ENCODE results near the gene ATP6V0C. TPM values are rescaled to one million over a fixed set of nuclear protein-coding genes. Genes with fewer than 3 reads are reported as not detected.
A peak's percentile ranks its signal among the peaks of the same experiment; 100 is the strongest.

ATP6V0C gene
- total and polyA plus RNA-seq, 2 of the 13 experiments (the other 11 are each of a cell fraction or from before 2014, with no cell fraction given): 10.4 to 20.1 TPM

DNA sequence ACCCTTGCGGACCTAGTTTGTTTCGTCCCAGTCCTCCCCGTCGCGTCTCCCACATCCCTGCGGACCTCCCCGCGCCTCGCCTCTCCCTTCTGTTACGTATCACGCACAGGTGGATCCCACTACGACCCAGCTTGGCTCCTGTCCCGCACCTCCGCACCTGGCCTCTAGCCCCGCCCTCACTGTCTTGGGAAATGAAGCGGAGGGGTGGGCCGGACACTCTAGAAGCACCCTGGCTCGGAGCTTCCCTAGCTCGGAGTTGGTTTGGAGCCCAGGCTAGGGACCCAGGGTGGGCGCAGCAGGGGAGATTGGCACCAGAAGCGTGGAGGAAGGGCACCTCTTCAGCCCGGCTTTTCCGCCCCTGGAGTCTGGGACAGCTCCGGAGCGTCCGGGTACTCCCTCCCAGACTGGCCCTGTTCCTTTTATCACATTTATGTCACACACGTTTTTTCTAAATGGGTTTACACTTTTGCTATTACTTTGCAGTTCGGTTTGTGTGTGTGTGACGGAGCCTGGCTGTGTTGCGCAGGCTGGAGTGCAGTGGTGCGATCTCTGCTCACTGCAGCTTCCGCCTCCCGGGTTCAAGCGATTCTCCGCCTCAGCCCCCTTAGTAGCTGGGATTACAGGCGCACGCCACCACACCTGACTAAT is 18.9 kb downstream of the ATP6V0C start (continued):
- TF ChIP-seq, protein P1, sequence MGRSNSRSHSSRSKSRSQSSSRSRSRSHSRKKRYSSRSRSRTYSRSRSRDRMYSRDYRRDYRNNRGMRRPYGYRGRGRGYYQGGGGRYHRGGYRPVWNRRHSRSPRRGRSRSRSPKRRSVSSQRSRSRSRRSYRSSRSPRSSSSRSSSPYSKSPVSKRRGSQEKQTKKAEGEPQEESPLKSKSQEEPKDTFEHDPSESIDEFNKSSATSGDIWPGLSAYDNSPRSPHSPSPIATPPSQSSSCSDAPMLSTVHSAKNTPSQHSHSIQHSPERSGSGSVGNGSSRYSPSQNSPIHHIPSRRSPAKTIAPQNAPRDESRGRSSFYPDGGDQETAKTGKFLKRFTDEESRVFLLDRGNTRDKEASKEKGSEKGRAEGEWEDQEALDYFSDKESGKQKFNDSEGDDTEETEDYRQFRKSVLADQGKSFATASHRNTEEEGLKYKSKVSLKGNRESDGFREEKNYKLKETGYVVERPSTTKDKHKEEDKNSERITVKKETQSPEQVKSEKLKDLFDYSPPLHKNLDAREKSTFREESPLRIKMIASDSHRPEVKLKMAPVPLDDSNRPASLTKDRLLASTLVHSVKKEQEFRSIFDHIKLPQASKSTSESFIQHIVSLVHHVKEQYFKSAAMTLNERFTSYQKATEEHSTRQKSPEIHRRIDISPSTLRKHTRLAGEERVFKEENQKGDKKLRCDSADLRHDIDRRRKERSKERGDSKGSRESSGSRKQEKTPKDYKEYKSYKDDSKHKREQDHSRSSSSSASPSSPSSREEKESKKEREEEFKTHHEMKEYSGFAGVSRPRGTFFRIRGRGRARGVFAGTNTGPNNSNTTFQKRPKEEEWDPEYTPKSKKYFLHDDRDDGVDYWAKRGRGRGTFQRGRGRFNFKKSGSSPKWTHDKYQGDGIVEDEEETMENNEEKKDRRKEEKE (IDR thresholded peaks at IDR 0.05): no peak
- TF ChIP-seq TARDBP (CRISPR knock-in tag; IDR thresholded peaks at IDR 0.05): peak; percentile 49; the same call in 1 of the 2 replicates
- no peak for TF ChIP-seq ZNF20 (CRISPR knock-in tag; IDR thresholded peaks at IDR 0.05)
- TF ChIP-seq, protein P2, sequence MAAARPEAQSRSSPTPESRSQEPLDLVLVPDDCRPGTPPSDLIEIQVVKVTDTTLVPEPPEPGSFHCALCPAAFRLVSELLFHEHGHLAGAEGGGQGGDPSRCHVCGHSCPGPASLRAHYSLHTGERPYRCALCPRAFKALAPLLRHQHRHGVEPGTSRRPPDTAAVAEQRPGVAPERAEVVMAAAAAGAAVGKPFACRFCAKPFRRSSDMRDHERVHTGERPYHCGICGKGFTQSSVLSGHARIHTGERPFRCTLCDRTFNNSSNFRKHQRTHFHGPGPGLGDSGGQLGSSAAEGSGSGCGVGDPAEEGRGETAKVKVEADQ (CRISPR knock-in tag; IDR thresholded peaks at IDR 0.05; ENCODE audit: borderline replicate concordance): 0 out of 2 replicates have a peak, but pooled peaks have one; percentile 11
- 0 out of 2 replicates have a peak, but pooled peaks have one; percentile 81 for TF ChIP-seq FIP1L1 (IDR thresholded peaks at IDR 0.05; ENCODE audit: borderline replicate concordance, insufficient read depth, low read depth, low read length)
- TF ChIP-seq, protein P3, sequence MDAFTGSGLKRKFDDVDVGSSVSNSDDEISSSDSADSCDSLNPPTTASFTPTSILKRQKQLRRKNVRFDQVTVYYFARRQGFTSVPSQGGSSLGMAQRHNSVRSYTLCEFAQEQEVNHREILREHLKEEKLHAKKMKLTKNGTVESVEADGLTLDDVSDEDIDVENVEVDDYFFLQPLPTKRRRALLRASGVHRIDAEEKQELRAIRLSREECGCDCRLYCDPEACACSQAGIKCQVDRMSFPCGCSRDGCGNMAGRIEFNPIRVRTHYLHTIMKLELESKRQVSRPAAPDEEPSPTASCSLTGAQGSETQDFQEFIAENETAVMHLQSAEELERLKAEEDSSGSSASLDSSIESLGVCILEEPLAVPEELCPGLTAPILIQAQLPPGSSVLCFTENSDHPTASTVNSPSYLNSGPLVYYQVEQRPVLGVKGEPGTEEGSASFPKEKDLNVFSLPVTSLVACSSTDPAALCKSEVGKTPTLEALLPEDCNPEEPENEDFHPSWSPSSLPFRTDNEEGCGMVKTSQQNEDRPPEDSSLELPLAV (CRISPR knock-in tag; conservative IDR thresholded peaks at IDR 0.05; ENCODE audit: low read depth): no peak
- no peak for TF ChIP-seq RARA (CRISPR knock-in tag; IDR thresholded peaks at IDR 0.05)
- TF ChIP-seq, protein P4, sequence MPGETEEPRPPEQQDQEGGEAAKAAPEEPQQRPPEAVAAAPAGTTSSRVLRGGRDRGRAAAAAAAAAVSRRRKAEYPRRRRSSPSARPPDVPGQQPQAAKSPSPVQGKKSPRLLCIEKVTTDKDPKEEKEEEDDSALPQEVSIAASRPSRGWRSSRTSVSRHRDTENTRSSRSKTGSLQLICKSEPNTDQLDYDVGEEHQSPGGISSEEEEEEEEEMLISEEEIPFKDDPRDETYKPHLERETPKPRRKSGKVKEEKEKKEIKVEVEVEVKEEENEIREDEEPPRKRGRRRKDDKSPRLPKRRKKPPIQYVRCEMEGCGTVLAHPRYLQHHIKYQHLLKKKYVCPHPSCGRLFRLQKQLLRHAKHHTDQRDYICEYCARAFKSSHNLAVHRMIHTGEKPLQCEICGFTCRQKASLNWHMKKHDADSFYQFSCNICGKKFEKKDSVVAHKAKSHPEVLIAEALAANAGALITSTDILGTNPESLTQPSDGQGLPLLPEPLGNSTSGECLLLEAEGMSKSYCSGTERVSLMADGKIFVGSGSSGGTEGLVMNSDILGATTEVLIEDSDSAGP (CRISPR knock-in tag; IDR thresholded peaks at IDR 0.05; ENCODE audit: borderline replicate concordance): peak; percentile 52; the same call in 1 of the 2 replicates
- TF ChIP-seq ZNF225 (CRISPR knock-in tag; IDR thresholded peaks at IDR 0.05): 0 out of 2 replicates have a peak, but pooled peaks have one; percentile 21
- no peak for TF ChIP-seq MAFG (CRISPR knock-in tag; IDR thresholded peaks at IDR 0.05)
- peak; percentile 69; the same call in 1 of the 2 replicates for TF ChIP-seq ZBTB20 (CRISPR knock-in tag; IDR thresholded peaks at IDR 0.05; ENCODE audit: borderline replicate concordance, low read depth)
- TF ChIP-seq SAP130 (CRISPR knock-in tag; IDR thresholded peaks at IDR 0.05; ENCODE audit: low read depth): peak; percentile 33; the same call in 1 of the 2 replicates
- TF ChIP-seq HNRNPLL (IDR thresholded peaks at IDR 0.05; ENCODE audit: low read depth, low read length, poor library complexity, severe bottlenecking): peak; percentile 66
- TF ChIP-seq SALL1 (CRISPR knock-in tag; IDR thresholded peaks at IDR 0.05): peak; percentile 31; the same call in 1 of the 2 replicates
- TF ChIP-seq ZNF446 (CRISPR knock-in tag; IDR thresholded peaks at IDR 0.05): no peak
- peak; percentile 70; the same call in 1 of the 2 replicates for TF ChIP-seq HNRNPL (IDR thresholded peaks at IDR 0.05; ENCODE audit: low read depth, low read length)
- no peak for TF ChIP-seq GABPA (IDR thresholded peaks at IDR 0.05; ENCODE audit: low read depth, low read length)
- TF ChIP-seq GABPA (CRISPR knock-in tag; IDR thresholded peaks at IDR 0.05; ENCODE audit: low read depth): peak; percentile 25; the same call in 1 of the 2 replicates
- TF ChIP-seq RBM22 (optimal IDR thresholded peaks at IDR 0.05; ENCODE audit: low read length): peak; percentile 66
- TF ChIP-seq ZFX (CRISPR knock-in tag; IDR thresholded peaks at IDR 0.05; ENCODE audit: low read depth): 0 out of 2 replicates have a peak, but pooled peaks have one; percentile 21
- peak; percentile 82 for TF ChIP-seq AGO2 (optimal IDR thresholded peaks at IDR 0.05; ENCODE audit: low read depth, low read length)
